ENCODE measurements around the gene CLDN10.
"Not testable (repeated sequence)": the region's sequence is repeated elsewhere in the genome, so short reads cannot be mapped to it uniquely, and the experiment has no call there.

Gene CLDN10

DNA sequence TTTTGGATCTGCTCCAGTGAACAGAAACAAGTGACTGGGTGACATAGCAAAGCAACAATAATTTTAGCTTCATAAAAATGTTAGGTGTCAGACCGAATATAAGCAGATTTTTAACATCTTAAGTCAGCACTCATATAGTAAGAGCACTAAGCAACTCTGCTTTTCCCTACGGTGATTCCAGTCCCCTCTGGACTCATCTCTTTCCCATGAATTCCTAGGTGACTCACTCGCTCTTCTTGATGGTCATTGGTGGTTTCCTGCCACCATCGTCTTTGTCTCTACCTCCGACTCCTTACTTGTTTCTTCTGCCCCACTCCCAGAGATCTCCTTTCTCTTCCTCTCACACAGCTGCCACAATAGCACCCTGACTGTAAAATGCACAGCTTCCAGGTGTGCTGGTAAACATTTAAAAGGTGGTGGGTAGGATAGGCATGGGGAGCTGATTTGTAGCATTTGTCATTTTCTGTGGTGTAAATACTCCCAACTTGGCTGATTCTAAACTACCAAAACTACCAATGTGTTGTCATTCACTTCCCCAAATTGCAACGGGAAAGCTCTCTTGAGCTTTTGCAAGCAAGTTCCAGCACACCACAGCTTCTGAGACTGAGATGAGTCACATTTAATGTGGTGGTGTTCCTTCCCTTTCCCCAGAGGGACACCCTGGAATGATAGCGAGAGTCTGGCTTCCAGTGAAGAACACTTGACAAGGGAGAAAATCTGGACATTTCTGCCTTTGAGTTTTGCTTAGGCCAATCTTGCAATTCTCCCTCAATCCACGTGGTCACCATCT lies 42.8 kb upstream of the CLDN10 start:
- DNase-seq (ENCODE audit: extremely low read depth, low read depth) = no peak
- TF ChIP-seq, protein P1, sequence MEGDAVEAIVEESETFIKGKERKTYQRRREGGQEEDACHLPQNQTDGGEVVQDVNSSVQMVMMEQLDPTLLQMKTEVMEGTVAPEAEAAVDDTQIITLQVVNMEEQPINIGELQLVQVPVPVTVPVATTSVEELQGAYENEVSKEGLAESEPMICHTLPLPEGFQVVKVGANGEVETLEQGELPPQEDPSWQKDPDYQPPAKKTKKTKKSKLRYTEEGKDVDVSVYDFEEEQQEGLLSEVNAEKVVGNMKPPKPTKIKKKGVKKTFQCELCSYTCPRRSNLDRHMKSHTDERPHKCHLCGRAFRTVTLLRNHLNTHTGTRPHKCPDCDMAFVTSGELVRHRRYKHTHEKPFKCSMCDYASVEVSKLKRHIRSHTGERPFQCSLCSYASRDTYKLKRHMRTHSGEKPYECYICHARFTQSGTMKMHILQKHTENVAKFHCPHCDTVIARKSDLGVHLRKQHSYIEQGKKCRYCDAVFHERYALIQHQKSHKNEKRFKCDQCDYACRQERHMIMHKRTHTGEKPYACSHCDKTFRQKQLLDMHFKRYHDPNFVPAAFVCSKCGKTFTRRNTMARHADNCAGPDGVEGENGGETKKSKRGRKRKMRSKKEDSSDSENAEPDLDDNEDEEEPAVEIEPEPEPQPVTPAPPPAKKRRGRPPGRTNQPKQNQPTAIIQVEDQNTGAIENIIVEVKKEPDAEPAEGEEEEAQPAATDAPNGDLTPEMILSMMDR (IDR thresholded peaks at IDR 0.05; ENCODE audit: low read depth, low read length) = no peak

DNA sequence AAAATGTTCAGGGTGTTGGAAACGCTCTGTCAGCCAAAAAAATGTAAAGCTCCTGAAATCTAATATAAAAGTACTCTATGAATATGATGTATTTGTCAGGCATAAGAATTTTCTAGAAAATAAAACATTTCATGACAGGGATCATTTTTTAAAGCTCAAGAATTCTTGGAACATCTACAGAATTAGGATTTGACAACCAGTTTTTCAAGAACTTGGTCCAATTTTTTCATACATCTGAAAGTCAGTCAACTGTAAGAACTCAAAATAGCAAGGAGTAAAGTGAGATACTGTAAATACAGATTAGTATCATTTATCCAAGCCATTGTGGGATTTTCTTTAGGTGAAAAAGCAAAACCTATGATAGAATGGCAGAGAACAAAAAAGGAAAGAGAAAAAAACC lies 41.6 kb upstream of the CLDN10 start:
- TF ChIP-seq, protein P1 (IDR thresholded peaks at IDR 0.05; ENCODE audit: low read depth, low read length) = no peak
- no peak for DNase-seq (ENCODE audit: extremely low read depth, low read depth)

DNA sequence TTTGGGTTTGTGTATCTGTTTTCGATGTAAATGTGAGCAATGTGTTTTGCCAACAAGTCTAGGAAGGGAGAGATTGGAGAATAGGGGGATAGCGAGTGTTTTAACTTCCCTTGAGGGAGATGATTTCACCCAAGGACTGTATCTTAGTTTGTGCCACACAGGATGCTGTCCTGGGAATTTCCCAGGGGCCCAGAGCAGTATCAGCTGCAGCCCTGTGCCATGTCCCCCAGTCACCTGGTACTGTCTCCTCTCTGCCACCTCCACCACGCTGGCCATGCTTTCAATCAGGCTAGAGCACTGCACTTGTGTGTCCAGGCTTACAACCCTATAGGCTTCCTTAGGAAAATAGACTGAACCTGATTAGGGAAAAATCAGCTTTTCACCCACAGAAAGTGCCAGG lies 40.1 kb upstream of the CLDN10 start:
- no peak for DNase-seq (ENCODE audit: extremely low read depth, low read depth)
- TF ChIP-seq, protein P1 (IDR thresholded peaks at IDR 0.05; ENCODE audit: low read depth, low read length) = no peak

DNA sequence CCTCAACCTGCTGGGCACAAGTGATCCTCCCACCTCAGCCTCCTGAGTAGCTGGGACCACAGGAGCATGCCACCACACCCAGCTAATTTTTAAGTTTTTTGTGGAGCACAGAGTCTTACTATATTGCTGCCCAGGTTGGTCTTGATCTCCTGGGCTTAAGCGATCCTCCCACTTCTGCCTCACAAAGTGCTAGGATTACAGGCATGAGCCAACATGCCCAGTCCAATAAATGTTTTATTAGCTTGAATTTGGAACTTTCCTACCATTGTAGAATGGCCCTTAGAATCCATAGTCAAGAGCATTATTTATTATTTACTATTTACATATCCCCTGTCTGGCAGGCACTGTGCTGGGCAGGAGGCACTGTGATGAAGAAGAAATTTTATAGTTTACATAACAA lies 39.6 kb upstream of the CLDN10 start:
- DNase-seq (ENCODE audit: extremely low read depth, low read depth) = no peak
- TF ChIP-seq, protein P1 (IDR thresholded peaks at IDR 0.05; ENCODE audit: low read depth, low read length) = no peak

DNA sequence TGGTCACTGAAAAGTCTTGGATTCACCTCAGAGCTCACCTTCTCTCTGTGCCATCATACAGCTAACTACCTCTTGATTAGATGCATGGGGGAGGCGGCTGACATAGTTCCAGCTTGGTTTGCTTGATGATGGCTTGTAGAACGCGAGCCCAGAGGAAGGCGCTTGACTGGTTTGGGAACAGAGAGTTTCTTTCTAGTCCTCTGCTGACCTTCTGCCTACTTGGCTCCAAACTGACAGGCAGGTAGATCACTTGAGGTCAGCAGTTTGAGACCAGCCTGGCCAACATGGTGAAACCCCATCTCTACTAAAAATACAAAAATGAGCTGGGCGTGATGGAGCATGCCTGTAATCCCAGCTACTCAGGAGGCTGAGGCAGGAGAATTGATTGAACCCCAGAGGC lies 36.9 kb upstream of the CLDN10 start:
- DNase-seq (ENCODE audit: extremely low read depth, low read depth) = not testable (repeated sequence)

DNA sequence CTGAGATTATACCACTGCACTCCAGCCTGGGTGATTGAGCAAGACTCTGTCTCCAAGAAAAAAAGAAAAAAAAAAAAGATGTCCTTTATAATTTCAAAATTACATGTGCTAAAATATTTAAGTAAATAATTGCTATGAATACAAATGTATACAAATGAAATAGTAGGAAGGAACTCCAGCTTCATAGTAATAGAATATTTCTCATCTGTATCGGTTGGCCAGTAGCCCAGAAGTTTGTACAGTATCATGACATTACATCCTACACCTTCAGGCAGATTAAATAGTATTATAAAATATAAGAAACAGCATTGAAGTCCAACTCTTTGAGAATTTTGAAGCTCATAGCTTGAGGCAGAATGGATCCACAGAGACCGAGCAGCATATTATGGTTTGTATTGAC lies 36.5 kb upstream of the CLDN10 start:
- no peak for DNase-seq (ENCODE audit: extremely low read depth, low read depth)
- TF ChIP-seq, protein P1 (IDR thresholded peaks at IDR 0.05; ENCODE audit: low read depth, low read length) = no peak

DNA sequence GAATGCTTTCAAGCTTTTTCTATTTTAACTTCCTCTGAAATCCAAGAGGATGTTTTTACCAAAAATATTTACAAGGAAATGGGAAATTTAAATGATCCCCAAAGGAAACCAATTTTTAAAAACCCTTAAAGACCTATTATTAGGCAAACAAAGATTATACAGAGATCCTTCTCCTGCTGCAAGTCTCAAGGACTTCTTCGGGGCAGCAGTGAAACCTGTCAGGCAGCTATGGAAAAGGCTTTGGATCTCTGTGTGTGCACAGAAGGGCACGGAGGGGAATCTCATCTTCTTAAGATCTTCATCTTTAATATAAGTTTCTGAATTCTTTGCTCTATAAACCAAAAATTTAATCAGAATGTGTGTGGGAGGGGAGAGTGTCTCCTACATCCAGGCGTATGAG lies 36.0 kb upstream of the CLDN10 start:
- TF ChIP-seq, protein P1 (IDR thresholded peaks at IDR 0.05; ENCODE audit: low read depth, low read length) = no peak
- DNase-seq (ENCODE audit: extremely low read depth, low read depth) = no peak

DNA sequence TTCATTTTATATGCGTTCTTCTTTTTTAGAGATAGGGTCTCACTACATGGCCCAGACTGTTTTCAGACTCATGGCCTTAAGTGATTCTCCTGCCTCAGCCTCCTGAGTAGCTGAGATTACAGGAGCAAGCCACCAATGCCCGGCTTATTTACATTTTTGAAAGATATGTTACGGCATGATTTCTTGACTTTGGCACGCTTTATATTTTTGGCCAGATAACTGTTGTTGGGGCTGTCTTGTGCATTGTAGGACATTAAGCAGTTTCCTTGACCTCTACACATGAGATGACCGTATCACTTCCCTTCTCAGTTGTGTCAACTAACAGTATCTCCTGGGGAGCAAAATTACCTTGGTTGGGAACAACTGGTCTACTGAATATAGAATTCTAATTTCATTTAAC lies 28.9 kb upstream of the CLDN10 start:
- TF ChIP-seq, protein P1 (IDR thresholded peaks at IDR 0.05; ENCODE audit: low read depth, low read length) = no peak
- no peak for DNase-seq (ENCODE audit: extremely low read depth, low read depth)

All from AG09319 (cell line).